GM18909 (cell line): Measurements from ENCODE around the gene LRP4.

ENCODE experiments used
- ATAC-seq: cut with Tn5 transposase; IDR thresholded peaks from one replicate; pipeline ENCODE4 v1.9.1; 2021; ENCODE audit warnings: mild to moderate bottlenecking; ENCODE audit not compliant: unreplicated experiment, poor library complexity

LRP4 gene

GRCh38 chr11:46920755-46921154 is 2.4 kb upstream of the LRP4 start:
- ATAC-seq: no peak

GRCh38 chr11:46918788-46919513 is 601 bp upstream of the LRP4 start:
- ATAC-seq: no peak

DNA sequence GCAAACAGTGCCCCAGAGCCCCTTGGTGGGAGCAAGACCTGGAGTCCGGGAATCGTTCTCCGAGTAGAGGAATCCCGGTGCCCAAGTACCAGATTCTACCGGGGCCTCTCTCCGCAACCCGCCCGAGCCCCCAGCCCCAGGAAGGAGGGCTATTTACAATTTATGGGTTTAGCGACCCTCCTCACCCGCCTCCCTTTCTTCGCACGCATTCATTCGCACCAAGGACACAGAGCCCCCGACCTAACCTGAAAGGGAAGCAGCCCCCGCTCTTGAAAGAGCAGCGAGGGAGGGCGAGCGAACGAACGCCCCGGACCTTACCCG is 628 bp downstream of the LRP4 start:
- ATAC-seq: no peak

DNA sequence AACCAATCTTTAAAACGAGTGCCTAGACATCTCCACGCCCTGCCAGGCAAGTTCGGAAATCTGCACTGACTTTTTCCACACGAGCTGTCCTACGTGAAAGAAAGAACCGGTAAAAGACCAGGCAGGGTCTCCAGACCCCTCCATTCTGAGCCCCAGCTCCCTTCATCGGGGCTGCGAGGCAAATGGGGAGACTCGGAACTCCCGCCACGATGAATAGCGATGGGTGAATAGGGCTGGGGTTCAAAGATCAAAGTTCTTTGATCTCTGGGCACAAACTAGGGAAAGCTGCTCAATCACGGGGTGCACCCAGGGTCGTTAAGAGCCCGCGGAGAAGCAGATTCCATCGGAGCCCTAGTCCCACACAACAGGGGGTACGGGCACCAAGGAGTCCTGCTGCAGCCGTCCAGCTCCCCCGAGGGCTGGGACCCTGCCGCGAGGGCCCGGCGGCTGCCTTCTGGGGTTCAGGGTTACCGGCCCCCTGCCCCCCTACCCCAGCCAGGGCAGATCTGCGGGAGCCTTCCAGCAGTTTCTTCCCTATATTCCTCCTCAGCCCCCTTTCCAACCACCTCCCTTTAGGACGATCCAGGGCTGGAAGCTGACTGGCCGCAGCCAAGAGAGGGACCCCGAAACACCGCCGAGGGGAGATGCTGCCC is 1.1 kb downstream of the LRP4 start:
- no peak for ATAC-seq

DNA sequence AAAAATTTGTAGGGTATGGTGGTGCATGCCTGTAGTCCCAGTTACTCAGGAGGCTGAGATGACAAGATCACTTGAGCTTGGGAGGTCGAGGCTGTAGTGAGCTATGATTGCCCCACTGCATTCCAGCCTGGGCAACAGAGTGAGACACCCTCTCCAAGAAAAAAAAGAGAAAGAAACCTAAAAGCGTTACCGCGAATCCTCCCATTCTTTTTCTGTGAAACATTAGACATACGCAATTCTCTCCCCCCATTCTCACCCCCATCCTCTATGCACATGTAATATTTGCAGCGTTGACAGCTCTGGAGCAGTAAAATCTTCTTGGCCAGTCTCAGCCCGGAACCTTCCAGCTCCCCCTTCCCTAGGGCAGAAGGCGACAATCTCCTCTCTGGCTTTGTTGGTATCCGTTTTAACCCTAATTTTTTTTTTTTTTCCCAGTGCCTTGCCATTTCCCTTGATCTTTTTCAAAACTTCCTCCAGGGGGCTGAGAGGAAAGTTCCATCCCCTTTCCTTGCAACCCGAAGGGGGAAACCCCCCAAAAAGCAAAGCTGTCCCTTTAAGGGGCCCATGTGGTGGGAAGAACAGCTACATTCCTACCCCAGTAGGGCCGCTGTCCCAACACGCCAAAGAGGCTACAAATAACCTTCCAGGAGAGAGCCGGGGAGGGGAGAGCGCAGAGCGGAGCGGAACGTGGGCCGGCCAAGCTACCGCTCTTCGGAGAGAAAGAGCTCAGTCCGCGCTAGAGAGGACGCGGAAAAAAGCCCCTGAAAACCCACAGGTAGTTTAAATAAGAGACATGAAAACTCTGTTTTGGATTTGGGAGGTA is 1.9 kb downstream of the LRP4 start:
- no peak for ATAC-seq

DNA sequence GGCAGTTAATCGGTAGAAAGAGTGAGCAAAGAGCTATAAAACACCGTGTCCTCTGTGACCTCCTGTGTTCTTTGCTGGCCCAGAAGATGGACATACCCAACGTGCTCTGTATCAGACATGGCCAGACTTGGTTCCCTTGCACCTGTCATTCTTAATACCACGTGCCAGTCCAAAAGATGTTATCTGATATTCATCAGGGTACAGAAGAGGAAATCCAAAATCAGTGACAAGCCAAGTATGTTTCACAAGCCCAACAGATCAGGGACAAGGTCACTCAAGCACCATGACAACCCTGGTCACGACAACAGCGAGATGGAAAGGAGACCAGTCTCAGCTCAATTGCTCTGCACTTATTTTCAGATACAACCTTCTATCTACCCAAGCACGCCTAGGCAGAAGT is 3.4 kb downstream of the LRP4 start:
- ATAC-seq: no peak

DNA sequence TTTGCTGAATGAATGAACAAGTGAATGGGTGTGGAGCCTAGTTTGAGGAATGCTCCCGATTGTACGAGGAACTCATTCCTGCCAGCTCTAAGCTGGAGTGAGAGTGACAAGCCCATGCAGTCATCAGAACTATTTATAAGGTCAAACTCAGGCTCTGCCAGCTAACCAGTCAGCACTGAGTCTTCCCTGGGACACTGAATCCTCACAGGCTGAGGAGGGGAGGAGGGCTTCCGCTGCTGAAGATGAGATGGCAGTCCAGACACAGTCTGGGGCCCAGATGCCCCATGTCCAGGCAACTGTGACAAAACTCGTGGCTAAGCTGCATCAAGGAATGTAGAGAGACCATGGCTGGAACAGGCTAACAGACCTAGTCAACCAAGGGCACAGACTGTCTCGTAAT is 4.0 kb downstream of the LRP4 start:
- ATAC-seq: no peak

GRCh38 chr11:46913484-46913883 is 4.9 kb downstream of the LRP4 start:
- no peak for ATAC-seq

DNA sequence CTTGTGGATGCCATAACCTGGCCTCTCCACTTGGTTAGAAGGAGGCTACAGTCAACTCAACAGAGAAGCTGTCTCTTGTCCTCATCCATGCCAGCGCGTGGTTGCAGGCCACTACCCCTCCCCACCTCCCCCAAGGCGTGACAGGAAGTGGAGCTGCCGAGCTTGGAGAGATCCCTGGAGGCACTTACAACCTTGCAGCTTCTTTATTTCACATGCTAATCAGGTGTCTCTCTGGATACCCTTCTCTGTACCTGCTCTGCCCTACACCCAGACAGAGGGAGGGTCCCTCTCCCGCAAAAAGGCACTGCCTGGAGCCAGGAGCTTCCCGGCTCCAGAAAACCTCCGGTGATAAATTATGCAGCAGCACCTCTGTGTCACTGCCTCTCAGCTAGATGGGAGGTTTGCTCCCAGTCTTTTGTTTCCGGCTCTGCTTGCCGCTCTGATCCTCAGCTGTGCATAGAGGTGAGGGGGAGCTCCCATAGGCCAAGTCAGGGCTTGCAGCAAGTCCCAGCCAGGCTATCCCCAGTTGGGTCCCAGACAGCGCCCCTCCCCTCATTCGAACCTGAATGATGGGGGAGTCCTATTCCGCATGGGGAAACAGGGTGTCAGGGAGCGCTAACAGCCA is 5.7 kb downstream of the LRP4 start:
- no peak for ATAC-seq

GRCh38 chr11:46907606-46908005 is 10.7 kb downstream of the LRP4 start:
- ATAC-seq: no peak

DNA sequence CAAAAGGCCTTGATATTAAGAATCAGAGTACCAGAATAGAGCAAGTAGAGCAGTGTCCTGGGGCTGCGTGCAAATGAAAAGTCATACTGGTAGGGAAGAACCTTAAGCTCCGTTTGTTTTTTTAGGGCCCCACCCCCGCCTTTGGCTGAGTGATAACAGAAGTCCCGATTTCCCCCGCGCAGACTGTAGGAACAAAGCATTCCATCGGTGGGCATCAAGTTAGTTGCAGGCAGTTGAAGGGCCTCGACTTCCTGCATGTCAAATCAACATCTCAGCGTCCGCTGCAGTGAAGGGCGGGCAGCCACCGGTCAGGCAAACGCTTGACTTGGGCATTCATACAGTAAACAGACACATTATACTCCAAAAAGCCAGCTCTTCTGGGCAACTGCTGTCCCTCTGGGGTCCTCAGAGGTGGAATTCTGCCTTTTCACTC is 11.7 kb downstream of the LRP4 start:
- ATAC-seq: no peak

- no peak for ATAC-seq
Measured at GRCh38 chr11:46905806-46906205, 12.5 kb downstream of the LRP4 start.

GRCh38 chr11:46903846-46904245 is 14.5 kb downstream of the LRP4 start:
- no peak for ATAC-seq

- no peak for ATAC-seq
Measured at GRCh38 chr11:46902694-46903093, 15.7 kb downstream of the LRP4 start.

DNA sequence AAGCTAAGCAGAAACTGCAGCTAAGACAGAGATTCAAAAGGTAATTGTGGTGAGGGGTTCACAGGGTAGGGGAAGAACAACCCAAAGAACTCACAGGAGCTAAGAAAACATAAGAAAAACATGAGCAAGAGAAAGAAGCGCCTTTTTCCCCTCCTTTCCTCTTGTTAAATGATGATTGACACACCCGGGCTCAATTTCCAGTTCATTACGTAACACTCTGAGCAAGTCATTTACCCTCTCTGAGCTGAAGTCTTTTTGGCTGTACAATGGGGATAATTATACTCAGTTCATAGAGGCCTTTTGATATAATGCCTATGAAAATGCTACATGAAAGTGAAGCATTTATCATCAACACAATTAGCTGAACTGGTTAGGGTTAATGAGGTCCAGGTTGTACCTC is 17.2 kb downstream of the LRP4 start:
- no peak for ATAC-seq

DNA sequence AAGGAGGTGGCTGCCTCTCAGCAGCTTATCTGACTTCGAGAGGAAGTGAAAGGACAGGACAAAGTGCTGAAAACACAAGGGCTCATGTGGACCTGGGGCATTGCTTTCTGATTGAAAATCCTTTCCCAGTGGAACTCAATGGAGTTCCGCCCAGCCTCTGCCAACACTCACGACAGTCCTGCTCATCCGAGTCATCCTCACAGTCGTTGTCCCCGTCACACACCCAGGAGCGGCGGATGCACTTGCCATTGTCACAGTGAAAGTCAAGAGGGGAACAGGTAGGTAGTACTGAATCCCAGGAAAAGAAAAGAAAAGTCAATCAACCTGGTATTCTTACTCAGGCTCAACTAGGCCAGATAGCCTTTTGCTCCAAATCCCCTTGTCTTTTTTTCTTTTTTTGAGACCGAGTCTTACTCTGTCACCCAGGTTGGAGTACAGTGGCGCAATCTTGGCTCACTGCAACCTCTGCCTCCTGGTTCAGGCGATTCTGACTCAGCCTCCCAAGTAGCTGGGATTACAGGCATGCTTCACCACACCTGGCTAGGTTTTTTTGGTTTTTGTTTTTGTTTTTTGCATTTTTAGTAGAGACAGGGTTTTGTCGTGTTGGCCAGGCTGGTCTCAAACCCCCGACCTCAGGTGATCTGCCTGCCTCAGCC is 18.1 kb downstream of the LRP4 start:
- no peak for ATAC-seq

GRCh38 chr11:46899501-46900025 is 18.8 kb downstream of the LRP4 start:
- ATAC-seq: no peak

- no peak for ATAC-seq
Measured at GRCh38 chr11:46898396-46899095, 19.8 kb downstream of the LRP4 start.

- no peak for ATAC-seq
Measured at GRCh38 chr11:46896719-46897406, 21.5 kb downstream of the LRP4 start.
